Measurements from ENCODE around the gene CTNND2. TPM values are rescaled to one million over a fixed set of nuclear protein-coding genes. Genes with fewer than 3 reads are reported as not detected.

Gene CTNND2
- total RNA-seq, 4 donors from 2014 or later: 1.3 to 2.5 (median 2.1) TPM

DNA sequence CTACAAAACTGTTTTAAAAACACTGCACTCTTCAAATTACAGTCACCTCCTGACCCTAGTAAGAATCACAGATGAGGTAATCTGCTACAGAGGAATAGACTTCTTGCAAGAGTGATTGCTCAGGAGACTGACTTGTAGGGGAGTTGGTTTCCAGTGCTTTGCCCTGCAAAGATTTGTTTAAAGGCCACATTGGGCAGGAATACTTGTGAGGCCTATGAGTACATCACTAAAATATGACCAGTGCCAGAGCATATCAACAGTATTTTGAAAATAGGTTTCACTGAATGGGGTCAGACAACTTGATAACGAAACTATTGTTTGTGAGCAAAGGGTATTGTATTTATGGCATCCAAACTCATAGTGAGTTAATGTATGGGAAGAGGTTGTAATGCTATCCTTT is 21.5 kb upstream of the CTNND2 start:
- Histone ChIP-seq H3K4me3 (no peak overlapping the region), H3K27me3 (no peaks in the 10 kb centered on the region), H3K4me1 (no peaks in the 10 kb centered on the region), H3K36me3 (no peaks in the 10 kb centered on the region), H3K27ac (replicated peaks in 1 of 4) (no peak overlapping the region), H3K9me3 (no peaks in the 10 kb centered on the region)
- WGBS: 88% methylated on average over 1 of the region's 1 CpG
- DNase-seq (ENCODE audit: extremely low spot score): no peak
- intact Hi-C loops (cut with DNase I): no loop called here
- TF ChIP-seq EP300 (IDR thresholded peaks at IDR 0.05): no peak
- TF ChIP-seq POLR2AphosphoS5 (IDR thresholded peaks at IDR 0.05): no peak
- TF ChIP-seq, protein P1, sequence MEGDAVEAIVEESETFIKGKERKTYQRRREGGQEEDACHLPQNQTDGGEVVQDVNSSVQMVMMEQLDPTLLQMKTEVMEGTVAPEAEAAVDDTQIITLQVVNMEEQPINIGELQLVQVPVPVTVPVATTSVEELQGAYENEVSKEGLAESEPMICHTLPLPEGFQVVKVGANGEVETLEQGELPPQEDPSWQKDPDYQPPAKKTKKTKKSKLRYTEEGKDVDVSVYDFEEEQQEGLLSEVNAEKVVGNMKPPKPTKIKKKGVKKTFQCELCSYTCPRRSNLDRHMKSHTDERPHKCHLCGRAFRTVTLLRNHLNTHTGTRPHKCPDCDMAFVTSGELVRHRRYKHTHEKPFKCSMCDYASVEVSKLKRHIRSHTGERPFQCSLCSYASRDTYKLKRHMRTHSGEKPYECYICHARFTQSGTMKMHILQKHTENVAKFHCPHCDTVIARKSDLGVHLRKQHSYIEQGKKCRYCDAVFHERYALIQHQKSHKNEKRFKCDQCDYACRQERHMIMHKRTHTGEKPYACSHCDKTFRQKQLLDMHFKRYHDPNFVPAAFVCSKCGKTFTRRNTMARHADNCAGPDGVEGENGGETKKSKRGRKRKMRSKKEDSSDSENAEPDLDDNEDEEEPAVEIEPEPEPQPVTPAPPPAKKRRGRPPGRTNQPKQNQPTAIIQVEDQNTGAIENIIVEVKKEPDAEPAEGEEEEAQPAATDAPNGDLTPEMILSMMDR (IDR thresholded peaks at IDR 0.05): no peak

DNA sequence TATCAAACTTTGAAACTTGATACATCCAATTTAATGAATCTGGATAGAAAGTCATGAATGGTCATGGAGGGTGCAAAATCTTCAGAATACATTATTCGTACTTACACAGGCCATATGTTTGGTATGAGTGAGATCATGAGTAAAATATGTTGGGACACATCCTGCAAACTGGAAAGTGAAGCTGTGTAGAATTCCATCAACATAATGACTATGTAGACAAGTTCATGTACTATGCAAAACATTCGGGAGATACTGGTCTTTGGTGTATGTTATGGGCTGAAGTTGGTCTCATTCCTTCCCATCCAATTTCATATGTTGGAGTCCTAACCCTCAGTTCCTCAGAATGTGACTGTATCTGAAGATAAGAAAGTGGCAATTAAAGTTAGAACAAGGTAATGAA is 18.1 kb upstream of the CTNND2 start:
- Histone ChIP-seq H3K36me3 (no peaks in the 10 kb centered on the region), H3K9me3 (no peaks in the 10 kb centered on the region), H3K27me3 (no peaks in the 10 kb centered on the region), H3K27ac (replicated peaks in 1 of 4) (no peak overlapping the region), H3K4me3 (no peak overlapping the region), H3K4me1 (no peaks in the 10 kb centered on the region)
- no peak for DNase-seq (ENCODE audit: extremely low spot score)
- intact Hi-C loops (cut with DNase I): no loop called here
- 74% methylated on average over 2 of the region's 2 CpGs for WGBS
- TF ChIP-seq, protein P1 (IDR thresholded peaks at IDR 0.05): no peak
- TF ChIP-seq POLR2AphosphoS5 (IDR thresholded peaks at IDR 0.05) (no peak), POLR2A (IDR thresholded peaks at IDR 0.05; ENCODE audit: low read depth) (no peak), EP300 (IDR thresholded peaks at IDR 0.05) (no peak)

DNA sequence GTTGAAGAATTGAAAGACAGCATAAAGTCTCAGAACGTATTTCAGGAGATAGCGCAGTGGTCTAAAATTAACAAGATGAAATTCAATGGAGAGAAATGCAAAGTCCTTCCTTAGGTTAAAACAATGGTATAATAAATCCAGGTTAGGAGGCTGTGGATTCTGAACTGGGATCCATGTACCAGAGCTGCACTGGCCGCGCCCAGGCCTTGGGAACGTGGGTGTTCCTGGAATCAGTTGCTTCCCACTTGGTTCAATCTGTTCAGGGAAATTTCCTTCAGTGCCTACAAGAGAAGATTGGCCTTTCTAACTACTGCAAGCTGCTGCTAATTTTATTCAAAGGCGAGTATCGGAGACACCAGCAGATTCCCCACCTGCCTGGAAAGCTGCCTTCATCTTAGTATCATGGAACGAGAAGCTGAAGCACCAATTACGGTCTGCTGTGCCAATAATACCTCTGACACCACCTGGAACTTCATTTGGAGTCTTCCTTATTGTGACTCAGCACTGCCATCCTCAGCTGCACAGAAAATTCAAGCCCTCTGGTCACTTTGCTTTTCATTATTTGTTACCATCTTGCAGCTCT is 14.3 kb upstream of the CTNND2 start:
- no peak overlapping the region for H3K27ac ChIP-seq (replicated peaks in 1 of 4)
- 82% methylated on average over 9 of the region's 9 CpGs for WGBS
- TF ChIP-seq EP300 (IDR thresholded peaks at IDR 0.05) (no peak), POLR2A (IDR thresholded peaks at IDR 0.05; ENCODE audit: low read depth) (no peak), POLR2AphosphoS5 (IDR thresholded peaks at IDR 0.05) (no peak)
- TF ChIP-seq, protein P1 (IDR thresholded peaks at IDR 0.05): no peak
- no peaks in the 10 kb centered on the region for H3K36me3 ChIP-seq
- H3K9me3 ChIP-seq: no peaks in the 10 kb centered on the region
- no peak for DNase-seq (ENCODE audit: extremely low spot score)
- H3K4me3 ChIP-seq: no peak overlapping the region
- H3K27me3 ChIP-seq: no peaks in the 10 kb centered on the region
- intact Hi-C loops (cut with DNase I): no loop called here
- no peaks in the 10 kb centered on the region for H3K4me1 ChIP-seq

DNA sequence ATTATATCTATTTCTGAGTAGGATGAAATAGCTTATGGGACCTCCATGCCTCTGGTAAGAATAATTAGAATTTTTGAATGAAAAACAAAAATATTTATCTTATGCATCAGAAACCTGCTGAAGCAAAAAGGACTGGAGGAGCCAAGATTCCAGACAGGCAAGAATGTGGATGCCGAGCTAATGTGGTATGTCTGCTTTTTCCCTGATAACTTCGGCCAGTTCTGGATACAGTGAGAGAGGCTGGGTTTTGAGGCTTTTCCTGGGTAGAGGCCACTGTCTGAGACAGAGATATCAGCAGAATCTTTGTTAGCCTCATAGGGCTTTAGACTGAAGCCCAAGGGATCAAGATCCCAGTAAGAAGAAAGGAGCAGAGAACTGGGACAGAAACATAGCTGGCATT is 5.2 kb upstream of the CTNND2 start:
- no peak for DNase-seq (ENCODE audit: extremely low spot score)
- H3K27me3 ChIP-seq: peaks cover 0 to 13% (median 4%) of the 10 kb centered on the region in 4 donors
- no peaks in the 10 kb centered on the region for H3K36me3 ChIP-seq
- H3K27ac ChIP-seq (replicated peaks in 1 of 4): no peak overlapping the region
- intact Hi-C loops (cut with DNase I): no loop called here
- no peaks in the 10 kb centered on the region for H3K9me3 ChIP-seq
- H3K4me1 ChIP-seq: peaks cover 0 to 9% (median 0%) of the 10 kb centered on the region in 4 donors
- TF ChIP-seq EP300 (IDR thresholded peaks at IDR 0.05) (no peak), POLR2A (IDR thresholded peaks at IDR 0.05; ENCODE audit: low read depth) (no peak), POLR2AphosphoS5 (IDR thresholded peaks at IDR 0.05) (no peak)
- TF ChIP-seq, protein P1 (IDR thresholded peaks at IDR 0.05): no peak
- no peak overlapping the region for H3K4me3 ChIP-seq
- 62% methylated on average over 2 of the region's 2 CpGs for WGBS

DNA sequence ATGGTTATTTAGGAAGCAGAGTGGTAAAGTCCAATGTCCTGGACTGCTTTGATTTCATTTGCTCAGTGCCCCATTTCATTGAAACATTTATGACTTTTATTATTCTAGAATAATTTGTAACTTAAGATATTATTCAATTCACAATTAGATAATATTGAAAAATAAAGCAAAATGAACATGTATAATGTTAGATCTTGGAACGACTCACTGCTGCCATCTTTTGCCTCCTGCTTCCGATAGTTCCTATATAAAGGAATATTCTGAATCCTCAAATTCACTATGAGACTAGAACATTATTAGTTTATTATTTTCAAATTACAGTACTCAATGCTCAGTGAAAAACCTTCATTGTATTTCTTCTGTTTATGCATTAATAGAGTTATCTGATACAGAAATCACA is 2.3 kb upstream of the CTNND2 start:
- intact Hi-C loops (cut with DNase I): no loop called here
- DNase-seq (ENCODE audit: extremely low spot score): no peak
- no peak for TF ChIP-seq POLR2AphosphoS5 (IDR thresholded peaks at IDR 0.05)
- TF ChIP-seq EP300 (IDR thresholded peaks at IDR 0.05): no peak
- TF ChIP-seq POLR2A (IDR thresholded peaks at IDR 0.05; ENCODE audit: low read depth): no peak
- TF ChIP-seq, protein P1 (IDR thresholded peaks at IDR 0.05): no peak
- Histone ChIP-seq H3K4me3 (no peak overlapping the region), H3K9me3 (no peaks in the 10 kb centered on the region), H3K27ac (replicated peaks in 1 of 4) (no peak overlapping the region), H3K4me1 (peaks cover 0 to 18% (median 6%) of the 10 kb centered on the region in 4 donors), H3K27me3 (peaks cover 0 to 35% (median 5%) of the 10 kb centered on the region in 4 donors), H3K36me3 (no peaks in the 10 kb centered on the region)
- 48% methylated on average over 2 of the region's 2 CpGs for WGBS

All from esophagus muscularis mucosa (tissue), 4 donors.